ENCODE data around the gene NCAPG2.

DNA sequence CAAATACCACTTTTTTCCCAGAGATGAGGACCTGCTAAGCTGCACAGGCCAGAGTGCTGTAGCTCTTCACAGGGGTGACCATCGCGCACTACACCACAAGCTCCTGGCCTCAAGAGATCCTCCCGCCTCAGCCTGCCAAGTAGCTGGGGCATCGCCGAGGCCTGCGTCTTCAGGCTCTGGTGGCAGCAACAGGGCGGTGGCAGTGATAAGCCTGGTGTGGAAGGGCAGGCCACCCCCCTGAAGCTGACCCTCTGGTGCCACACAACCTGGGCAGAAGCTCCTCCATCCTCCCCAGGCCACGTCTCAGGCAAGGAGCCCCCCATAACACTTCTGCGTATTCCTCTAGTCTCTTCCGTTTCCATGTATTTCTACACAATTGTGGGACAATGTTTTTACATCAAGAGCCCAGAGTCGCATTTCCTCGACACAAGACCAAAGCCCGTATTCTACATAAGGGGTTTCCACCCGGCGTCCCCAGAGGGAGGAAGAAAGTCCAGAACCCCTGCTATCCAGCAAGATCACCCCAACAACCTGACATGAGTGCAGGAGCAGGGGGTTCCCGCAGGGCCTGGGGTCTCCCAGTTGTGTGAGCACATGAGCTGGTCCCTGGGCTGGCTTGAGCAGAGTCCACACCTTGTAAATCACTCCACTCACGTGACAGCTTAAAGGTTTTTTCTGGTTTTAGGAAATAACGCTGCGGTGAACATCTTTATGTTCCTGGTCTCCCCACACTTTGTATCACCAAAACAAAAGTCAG, 37.6 kb upstream of the NCAPG2 start:
- TF ChIP-seq, protein P1, sequence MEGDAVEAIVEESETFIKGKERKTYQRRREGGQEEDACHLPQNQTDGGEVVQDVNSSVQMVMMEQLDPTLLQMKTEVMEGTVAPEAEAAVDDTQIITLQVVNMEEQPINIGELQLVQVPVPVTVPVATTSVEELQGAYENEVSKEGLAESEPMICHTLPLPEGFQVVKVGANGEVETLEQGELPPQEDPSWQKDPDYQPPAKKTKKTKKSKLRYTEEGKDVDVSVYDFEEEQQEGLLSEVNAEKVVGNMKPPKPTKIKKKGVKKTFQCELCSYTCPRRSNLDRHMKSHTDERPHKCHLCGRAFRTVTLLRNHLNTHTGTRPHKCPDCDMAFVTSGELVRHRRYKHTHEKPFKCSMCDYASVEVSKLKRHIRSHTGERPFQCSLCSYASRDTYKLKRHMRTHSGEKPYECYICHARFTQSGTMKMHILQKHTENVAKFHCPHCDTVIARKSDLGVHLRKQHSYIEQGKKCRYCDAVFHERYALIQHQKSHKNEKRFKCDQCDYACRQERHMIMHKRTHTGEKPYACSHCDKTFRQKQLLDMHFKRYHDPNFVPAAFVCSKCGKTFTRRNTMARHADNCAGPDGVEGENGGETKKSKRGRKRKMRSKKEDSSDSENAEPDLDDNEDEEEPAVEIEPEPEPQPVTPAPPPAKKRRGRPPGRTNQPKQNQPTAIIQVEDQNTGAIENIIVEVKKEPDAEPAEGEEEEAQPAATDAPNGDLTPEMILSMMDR (IDR thresholded peaks at IDR 0.05): no peak
- TF ChIP-seq, protein P2, sequence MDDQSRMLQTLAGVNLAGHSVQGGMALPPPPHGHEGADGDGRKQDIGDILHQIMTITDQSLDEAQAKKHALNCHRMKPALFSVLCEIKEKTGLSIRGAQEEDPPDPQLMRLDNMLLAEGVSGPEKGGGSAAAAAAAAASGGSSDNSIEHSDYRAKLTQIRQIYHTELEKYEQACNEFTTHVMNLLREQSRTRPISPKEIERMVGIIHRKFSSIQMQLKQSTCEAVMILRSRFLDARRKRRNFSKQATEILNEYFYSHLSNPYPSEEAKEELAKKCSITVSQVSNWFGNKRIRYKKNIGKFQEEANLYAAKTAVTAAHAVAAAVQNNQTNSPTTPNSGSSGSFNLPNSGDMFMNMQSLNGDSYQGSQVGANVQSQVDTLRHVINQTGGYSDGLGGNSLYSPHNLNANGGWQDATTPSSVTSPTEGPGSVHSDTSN (IDR thresholded peaks at IDR 0.05): no peak
- no peak for TF ChIP-seq GATA3 (IDR thresholded peaks at IDR 0.05; ENCODE audit: borderline replicate concordance)
- TF ChIP-seq POLR2A (IDR thresholded peaks at IDR 0.05; ENCODE audit: low read length): no peak
- TF ChIP-seq CHD4 (IDR thresholded peaks at IDR 0.05; ENCODE audit: borderline replicate concordance): no peak
- TF ChIP-seq, protein P3, sequence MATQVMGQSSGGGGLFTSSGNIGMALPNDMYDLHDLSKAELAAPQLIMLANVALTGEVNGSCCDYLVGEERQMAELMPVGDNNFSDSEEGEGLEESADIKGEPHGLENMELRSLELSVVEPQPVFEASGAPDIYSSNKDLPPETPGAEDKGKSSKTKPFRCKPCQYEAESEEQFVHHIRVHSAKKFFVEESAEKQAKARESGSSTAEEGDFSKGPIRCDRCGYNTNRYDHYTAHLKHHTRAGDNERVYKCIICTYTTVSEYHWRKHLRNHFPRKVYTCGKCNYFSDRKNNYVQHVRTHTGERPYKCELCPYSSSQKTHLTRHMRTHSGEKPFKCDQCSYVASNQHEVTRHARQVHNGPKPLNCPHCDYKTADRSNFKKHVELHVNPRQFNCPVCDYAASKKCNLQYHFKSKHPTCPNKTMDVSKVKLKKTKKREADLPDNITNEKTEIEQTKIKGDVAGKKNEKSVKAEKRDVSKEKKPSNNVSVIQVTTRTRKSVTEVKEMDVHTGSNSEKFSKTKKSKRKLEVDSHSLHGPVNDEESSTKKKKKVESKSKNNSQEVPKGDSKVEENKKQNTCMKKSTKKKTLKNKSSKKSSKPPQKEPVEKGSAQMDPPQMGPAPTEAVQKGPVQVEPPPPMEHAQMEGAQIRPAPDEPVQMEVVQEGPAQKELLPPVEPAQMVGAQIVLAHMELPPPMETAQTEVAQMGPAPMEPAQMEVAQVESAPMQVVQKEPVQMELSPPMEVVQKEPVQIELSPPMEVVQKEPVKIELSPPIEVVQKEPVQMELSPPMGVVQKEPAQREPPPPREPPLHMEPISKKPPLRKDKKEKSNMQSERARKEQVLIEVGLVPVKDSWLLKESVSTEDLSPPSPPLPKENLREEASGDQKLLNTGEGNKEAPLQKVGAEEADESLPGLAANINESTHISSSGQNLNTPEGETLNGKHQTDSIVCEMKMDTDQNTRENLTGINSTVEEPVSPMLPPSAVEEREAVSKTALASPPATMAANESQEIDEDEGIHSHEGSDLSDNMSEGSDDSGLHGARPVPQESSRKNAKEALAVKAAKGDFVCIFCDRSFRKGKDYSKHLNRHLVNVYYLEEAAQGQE (IDR thresholded peaks at IDR 0.05): no peak
- TF ChIP-seq CEBPB (IDR thresholded peaks at IDR 0.05): no peak
- no peak for TF ChIP-seq PHF8 (IDR thresholded peaks at IDR 0.05; ENCODE audit: borderline replicate concordance, low read depth)
- no peak for TF ChIP-seq MAZ (IDR thresholded peaks at IDR 0.05; ENCODE audit: borderline replicate concordance, low read depth, low read length)
- TF ChIP-seq, protein P4, sequence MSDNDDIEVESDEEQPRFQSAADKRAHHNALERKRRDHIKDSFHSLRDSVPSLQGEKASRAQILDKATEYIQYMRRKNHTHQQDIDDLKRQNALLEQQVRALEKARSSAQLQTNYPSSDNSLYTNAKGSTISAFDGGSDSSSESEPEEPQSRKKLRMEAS (IDR thresholded peaks at IDR 0.05): no peak
- no peak for TF ChIP-seq EP300 (IDR thresholded peaks at IDR 0.05)
- TF ChIP-seq, protein P5, sequence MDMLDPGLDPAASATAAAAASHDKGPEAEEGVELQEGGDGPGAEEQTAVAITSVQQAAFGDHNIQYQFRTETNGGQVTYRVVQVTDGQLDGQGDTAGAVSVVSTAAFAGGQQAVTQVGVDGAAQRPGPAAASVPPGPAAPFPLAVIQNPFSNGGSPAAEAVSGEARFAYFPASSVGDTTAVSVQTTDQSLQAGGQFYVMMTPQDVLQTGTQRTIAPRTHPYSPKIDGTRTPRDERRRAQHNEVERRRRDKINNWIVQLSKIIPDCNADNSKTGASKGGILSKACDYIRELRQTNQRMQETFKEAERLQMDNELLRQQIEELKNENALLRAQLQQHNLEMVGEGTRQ (IDR thresholded peaks at IDR 0.05): no peak
